ENCODE measurements around the gene XIRP1. TPM values are rescaled to one million over a fixed set of nuclear protein-coding genes. Genes with fewer than 3 reads are reported as not detected.

The XIRP1 gene
- total RNA-seq, 4 donors from 2014 or later, result 0.40 to 6.0 TPM; not detected in 2

DNA sequence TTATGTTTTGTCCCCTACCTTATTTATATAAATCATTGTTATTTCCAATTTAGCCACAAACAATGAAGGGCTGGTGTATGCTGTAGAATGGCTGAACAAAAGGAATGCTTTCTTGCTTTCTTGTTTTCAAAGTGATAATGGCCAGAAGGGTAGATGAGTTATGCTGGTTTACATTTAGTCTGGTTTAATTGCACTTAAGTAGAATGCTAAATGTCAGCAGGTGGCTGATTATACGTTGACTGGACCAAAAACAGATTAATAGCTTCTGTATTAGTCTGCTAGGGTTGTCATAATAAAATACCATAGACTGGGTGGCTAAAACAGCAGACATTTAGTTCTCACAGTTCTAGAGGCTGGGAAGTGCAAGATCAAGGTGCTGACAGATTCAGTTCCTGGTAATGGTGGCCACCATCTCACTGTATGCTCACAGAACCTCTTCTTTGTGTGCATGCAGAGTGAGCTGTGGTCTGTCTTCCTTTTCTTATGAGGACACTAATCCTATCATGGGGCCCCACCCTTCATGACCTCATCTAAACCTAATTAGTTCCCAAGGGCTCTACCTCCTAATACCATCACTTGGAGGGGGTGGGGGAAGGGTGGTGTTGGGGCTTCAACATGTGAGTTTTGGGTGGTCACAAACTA is 17.1 kb upstream of the XIRP1 start:
- whole genome bisulfite sequencing, 2 donors (ENCODE audit: low coverage in 1 of 2), result 76 to 78% methylated on average over 1 of the region's 1 CpG
- DNase-seq, result no peak
- Histone ChIP-seq H3K4me3 (no peak overlapping the region), H3K27me3 (no peaks in the 10 kb centered on the region), H3K9me3 (no peaks in the 10 kb centered on the region), H3K4me1 (peaks cover 0 to 6% (median 0%) of the 10 kb centered on the region in 4 donors), H3K27ac (no peak overlapping the region), H3K36me3 (no peaks in the 10 kb centered on the region)
- intact Hi-C loops (cut with DNase I; ENCODE audit: low total_unique reads) (no loop called here), in situ Hi-C loops (cut with MboI; ENCODE audit: low pct_ligation_motif_present in 1 of 4, low pct_unique_long_range_greater_than_20kb in 1 of 4, low sequenced_read_pairs in 3 of 4) (loop anchor here in 1 of 4 donors (25.0 kb wide), 1 partner anchor 178 kb away; the partner anchor contains the start of gene SLC25A38)
- TF ChIP-seq POLR2A (IDR thresholded peaks at IDR 0.05) (no peak), POLR2AphosphoS5 (IDR thresholded peaks at IDR 0.05) (no peak), EP300 (IDR thresholded peaks at IDR 0.05; ENCODE audit: low read depth) (no peak)
- TF ChIP-seq, protein P1, sequence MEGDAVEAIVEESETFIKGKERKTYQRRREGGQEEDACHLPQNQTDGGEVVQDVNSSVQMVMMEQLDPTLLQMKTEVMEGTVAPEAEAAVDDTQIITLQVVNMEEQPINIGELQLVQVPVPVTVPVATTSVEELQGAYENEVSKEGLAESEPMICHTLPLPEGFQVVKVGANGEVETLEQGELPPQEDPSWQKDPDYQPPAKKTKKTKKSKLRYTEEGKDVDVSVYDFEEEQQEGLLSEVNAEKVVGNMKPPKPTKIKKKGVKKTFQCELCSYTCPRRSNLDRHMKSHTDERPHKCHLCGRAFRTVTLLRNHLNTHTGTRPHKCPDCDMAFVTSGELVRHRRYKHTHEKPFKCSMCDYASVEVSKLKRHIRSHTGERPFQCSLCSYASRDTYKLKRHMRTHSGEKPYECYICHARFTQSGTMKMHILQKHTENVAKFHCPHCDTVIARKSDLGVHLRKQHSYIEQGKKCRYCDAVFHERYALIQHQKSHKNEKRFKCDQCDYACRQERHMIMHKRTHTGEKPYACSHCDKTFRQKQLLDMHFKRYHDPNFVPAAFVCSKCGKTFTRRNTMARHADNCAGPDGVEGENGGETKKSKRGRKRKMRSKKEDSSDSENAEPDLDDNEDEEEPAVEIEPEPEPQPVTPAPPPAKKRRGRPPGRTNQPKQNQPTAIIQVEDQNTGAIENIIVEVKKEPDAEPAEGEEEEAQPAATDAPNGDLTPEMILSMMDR (IDR thresholded peaks at IDR 0.05), result no peak

DNA sequence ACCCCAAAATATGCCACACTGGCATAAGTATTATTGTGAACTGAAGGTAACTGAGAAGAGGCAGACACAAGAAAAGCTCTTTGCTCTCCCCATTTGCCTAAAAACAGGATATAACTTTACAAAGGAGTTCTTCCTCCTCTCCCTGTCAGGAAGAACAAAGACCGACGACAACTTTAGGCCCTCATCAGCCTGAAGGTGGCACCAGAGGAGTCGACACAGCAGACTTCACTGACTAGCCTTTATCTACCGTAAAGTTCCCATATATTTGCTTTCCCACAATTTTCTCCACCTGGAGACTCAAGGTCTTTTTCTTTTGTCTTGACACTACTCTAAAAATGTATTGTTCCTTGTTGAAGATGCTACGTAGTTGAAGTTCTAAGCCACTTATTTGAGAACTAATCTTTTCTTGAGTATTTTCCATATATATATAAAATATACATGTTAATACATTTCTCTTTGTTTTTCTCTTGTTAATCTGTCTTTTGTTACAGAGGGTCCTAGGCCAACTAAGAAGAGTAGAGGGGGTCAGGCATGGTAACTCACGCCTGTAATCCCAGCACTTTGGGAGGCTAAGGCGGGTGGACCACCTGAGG is 16.2 kb upstream of the XIRP1 start:
- Histone ChIP-seq H3K4me3 (no peak overlapping the region), H3K4me1 (peaks cover 0 to 6% (median 0%) of the 10 kb centered on the region in 4 donors), H3K9me3 (no peaks in the 10 kb centered on the region), H3K27ac (no peak overlapping the region), H3K36me3 (no peaks in the 10 kb centered on the region), H3K27me3 (no peaks in the 10 kb centered on the region)
- in situ Hi-C loops (cut with MboI; ENCODE audit: low pct_ligation_motif_present in 1 of 4, low pct_unique_long_range_greater_than_20kb in 1 of 4, low sequenced_read_pairs in 3 of 4) (loop anchor here in 1 of 4 donors (25.0 kb wide), 1 partner anchor 179 kb away; the partner anchor contains the start of gene SLC25A38), intact Hi-C loops (cut with DNase I; ENCODE audit: low total_unique reads) (no loop called here)
- peak; percentile 64 for DNase-seq
- 35 to 69% methylated on average over 3 to 7 of the region's 7 CpGs for WGBS, 2 donors (ENCODE audit: low coverage in 1 of 2)
- TF ChIP-seq, protein P1 (IDR thresholded peaks at IDR 0.05), result peak; percentile 40 to 58 (median 47)
- no peak for TF ChIP-seq POLR2A (IDR thresholded peaks at IDR 0.05)

DNA sequence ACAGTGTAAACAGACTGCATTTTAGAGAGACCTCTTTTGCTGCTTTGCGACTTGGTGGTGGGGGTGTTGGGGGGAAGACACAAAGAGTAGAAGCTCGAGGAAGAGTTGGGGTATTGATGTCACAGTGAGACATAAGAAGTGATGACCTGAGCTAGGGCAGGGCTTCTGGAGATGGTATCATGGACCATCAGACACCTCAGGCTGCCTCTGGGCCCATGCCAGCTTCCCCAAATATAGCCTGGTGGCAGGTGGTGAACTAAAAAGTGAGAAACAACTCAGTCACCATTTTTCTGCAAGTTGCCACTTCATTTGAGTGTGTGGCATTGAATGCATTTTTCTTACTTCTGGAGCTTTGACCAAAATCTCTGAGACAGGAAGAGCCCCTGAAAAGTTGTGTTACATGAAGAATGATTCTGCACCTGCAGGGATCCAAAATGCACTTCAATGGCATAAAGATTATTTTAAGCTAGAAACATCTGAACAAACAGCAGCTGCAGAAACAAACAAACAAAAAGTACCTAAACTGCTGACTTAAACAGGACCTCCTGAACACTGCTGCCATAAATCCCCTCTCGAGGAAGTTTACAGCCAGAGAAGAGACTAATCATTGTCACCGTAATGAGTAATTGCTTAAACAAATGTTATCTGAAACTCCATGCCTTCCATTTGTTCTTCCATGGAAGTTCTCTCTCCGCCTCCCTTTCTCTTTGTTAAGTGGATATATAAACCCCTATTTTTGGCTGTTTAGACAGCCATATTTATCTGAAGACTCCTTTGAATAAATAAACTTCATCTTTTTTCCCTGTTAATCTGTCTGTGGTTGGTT is 15.2 kb upstream of the XIRP1 start:
- H3K27ac ChIP-seq, result no peak overlapping the region
- TF ChIP-seq POLR2A (IDR thresholded peaks at IDR 0.05) (no peak), POLR2AphosphoS5 (IDR thresholded peaks at IDR 0.05) (no peak), EP300 (IDR thresholded peaks at IDR 0.05; ENCODE audit: low read depth) (no peak)
- TF ChIP-seq, protein P1 (IDR thresholded peaks at IDR 0.05), result no peak
- in situ Hi-C loops (cut with MboI; ENCODE audit: low pct_ligation_motif_present in 1 of 4, low pct_unique_long_range_greater_than_20kb in 1 of 4, low sequenced_read_pairs in 3 of 4), result loop anchor here in 1 of 4 donors (25.0 kb wide), 1 partner anchor 180 kb away; the partner anchor contains the start of gene SLC25A38
- intact Hi-C loops (cut with DNase I; ENCODE audit: low total_unique reads), result no loop called here
- WGBS, 2 donors (ENCODE audit: low coverage in 1 of 2), result 56 to 63% methylated on average over 3 to 5 of the region's 5 CpGs
- H3K4me3 ChIP-seq, result no peak overlapping the region
- no peaks in the 10 kb centered on the region for H3K9me3 ChIP-seq
- peaks cover 0 to 6% (median 0%) of the 10 kb centered on the region in 4 donors for H3K4me1 ChIP-seq
- no peak for DNase-seq
- H3K36me3 ChIP-seq, result no peaks in the 10 kb centered on the region
- H3K27me3 ChIP-seq, result no peaks in the 10 kb centered on the region
